GM19351 (cell line): ENCODE results near the gene USH2A.

Experiments used
- ATAC-seq: cut with Tn5 transposase; IDR thresholded peaks from one replicate; pipeline ENCODE4 v1.9.1; 2021; ENCODE audit warnings: mild to moderate bottlenecking, moderate library complexity; ENCODE audit not compliant: unreplicated experiment

Gene USH2A

DNA sequence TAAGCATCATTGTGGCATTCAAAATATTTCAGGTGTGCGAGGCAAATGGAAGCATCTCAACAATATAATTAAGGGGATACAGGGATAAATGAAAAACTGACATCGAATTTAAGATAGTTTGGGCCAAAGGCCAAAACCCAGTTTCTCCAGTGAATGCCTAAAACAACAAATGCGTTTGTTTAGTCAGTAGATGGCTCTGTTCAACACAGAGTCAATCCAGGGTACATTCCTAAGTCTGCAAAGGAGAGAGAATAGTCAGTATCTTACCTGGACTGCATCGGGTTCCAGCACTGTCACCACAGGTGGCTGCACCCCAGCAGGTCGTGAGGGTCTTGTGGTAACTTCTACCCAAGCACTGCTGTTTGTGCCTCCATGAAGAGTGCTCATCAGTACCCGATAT is 535.1 kb downstream of the USH2A start:
- ATAC-seq: no peak

DNA sequence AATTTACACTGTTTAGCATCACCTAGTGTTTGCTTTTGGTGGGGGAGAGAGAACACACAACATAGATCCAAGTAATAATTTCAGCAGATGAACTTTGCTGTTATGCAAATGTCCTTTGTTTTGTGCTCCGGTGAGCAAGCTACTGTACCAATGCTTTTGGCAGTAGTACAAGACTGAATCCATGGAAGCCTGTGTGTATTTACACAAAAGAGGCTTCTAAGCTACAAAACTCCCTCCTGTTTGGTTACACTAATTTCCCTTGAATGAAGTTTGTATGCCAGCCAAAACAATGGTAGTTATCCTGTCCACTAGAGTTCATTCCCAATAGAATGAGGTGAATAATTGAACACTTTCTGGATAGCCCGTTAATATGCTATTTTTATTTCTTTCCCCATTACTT is 535.6 kb downstream of the USH2A start:
- ATAC-seq: no peak

DNA sequence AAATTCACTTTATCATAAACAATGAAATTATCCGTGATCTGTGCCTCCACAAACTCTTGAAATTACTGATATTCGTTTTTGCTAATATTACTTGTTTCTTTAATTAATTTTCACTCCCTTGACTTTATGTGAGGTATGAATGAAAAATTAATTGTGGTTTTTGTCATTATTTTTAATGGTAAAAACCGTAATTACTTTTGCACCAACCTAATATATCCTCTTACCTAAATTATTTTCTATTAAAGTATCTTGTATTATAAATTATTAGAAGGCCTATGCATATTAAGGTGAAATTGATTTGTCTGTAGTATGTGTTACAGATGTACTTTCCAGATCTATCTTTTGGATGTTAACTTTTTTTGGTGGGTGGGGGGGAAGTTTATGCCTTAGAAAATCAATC is 540.2 kb downstream of the USH2A start:
- ATAC-seq: no peak

DNA sequence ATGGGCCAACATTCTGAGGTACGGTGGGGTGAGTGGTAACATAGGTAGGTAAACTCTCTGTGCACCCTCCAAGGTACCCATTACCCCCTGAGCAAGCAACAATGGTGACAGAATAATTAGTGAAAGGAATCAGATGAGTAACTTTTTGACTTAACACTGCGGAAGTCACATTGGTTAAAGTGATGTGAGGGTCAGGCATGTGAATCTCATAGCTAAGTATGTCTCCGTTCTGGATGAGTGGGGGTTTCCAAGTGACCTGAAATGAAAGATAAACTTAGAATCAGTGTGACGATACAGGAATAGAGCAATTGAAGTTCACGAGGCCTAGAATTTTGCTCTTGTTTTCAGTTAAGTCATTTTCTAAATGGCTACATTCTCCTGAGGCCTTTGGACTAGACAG is 544.4 kb downstream of the USH2A start:
- ATAC-seq: no peak

DNA sequence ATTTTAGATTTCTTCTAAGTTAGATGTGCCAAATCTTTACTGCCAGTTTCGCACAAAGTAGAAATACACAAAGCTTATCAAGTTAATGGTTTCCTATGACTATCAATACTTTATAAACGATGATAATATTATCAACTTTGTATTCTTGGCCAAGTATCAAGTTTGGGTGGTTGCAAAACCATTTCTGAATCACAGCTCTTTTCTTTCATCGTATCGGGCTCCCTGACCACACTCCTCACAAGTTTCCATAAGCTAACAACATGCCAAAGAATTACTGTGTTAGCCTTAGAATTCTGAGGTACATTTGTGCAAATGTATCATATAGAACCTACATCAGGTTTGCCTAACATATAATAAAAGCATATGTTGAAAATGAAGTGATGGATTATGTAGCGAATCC is 545.1 kb downstream of the USH2A start:
- no peak for ATAC-seq

DNA sequence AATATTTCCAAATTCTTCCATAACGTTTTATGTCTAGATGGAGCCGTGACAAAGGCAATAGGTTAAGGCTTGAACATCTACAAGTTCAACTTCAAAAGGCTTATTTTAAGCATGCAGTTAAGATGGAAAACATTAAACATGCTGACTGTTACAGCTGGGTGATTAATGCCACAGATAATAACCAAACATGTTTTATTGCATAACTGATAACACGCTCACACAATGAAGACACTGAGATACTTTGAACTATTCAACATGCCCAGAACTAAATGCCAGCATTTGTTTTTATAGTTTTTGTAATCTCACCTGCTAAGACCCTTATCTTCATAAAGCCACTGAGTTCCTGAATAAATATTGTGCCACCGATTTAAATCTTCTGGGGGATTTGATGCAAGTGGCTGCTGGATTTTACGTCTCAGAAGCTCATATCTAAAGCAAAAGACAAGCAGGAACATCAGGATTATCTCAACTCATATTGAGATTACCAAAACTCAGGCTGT is 545.7 kb downstream of the USH2A start:
- ATAC-seq: no peak

DNA sequence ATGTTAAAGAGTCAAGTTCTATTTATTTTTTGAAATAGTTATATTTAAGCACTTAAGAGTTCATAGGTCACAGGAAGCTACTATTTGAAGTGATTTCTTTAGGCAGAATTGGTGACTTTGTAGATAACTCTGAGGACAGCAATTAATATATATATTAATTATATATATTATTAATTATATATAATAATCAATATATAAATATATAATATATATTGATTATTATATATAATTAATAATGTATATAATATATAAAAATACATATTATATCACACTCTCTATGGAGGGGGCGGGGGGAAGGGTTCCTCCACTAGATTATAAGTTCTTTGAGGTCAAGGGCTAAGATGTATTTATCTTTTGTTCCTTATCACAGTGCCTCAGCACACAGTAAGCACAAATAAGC is 547.5 kb downstream of the USH2A start:
- no peak for ATAC-seq

DNA sequence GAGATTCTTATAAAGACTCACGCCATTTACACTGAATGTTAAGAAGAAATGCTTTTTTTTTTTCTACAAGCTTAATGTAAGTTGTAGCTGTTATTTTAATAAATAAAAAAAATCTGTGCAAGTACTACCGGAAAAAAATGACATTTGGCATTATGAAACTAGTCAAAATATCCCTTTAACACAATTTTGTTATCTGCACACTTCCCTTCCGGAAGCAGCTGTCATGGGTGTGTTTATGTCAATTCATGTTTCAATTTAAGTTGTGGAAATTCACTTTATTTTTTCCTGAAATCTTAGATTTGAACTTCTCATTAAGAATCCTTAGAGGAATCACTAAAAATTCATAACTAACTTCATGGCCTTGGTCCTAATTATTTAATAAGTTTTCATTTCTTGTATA is 548.0 kb downstream of the USH2A start:
- no peak for ATAC-seq

DNA sequence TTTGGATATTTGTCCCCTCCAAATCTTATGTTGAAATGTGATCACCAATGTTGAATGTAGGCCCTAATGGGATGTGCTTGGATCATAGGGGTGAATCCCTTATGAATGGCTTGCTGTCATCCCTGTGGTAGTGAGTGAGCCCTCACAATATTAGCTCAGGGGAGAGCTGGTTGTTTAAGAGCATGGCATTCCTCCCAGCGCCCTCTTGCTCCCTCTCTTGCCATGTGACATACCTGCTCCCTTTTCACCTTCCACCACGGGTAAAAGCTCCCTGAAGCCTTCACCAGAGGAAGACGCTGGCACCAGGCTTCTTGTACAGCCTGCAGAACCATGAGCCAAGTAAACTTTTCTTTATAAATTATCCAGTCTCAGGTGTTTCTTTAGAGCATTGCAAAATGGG is 550.6 kb downstream of the USH2A start:
- no peak for ATAC-seq

DNA sequence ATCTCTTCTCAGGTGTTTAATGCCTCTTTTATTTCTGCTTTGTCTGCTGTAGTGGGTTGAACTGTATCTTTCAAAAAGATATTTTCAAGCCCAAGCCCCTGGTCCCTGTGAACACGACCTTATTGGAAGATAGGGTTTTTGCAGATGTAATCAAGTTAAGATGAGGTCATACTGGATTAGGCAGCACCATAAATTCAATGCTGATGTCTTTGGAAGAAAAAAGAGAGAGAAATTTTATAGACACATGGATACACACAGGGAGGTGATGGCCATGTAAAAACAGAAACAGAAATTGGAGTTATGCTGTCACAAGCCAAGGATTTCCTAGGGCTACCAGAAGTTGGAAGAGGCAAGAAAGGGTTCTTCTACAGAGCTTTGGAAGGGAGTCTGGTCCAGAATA is 554.7 kb downstream of the USH2A start:
- ATAC-seq: no peak

DNA sequence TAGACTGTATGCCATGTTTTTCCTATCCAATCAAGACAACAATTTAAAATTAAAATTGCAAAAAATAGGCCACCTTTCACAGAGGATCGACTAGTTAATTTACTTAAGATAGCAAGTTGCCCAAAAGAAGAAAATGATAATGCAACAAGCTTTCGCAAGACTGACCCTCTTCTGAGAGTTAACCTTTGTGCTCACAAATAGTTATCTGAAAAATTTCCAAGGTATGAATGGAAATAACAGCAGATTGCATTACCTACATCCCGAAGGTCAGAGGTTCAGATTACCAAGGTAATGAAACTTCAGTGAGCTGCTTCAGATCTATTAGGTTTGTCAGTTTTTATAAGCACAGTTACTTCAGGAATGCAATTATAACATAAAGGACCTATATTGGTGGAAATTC is 558.2 kb downstream of the USH2A start:
- ATAC-seq: no peak

DNA sequence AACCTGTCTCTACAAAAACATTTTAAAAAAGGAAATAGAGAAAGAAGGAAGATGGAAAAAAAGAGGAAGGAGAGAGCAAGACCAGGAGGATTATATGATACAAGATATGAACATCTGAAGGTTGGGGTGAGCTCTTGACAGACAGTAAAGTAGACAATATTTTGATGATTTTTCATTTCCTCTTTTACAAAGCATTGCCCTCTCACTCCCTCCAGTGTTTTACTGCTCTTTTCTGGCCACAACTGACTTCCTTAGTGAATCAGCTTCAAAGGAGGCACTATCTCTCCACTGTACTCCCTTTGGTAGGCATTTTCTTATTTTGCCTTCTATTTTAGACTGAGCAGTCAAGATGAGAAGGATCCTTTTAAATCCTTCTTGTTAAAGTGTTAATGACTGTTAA is 559.5 kb downstream of the USH2A start:
- ATAC-seq: peak; percentile 85

DNA sequence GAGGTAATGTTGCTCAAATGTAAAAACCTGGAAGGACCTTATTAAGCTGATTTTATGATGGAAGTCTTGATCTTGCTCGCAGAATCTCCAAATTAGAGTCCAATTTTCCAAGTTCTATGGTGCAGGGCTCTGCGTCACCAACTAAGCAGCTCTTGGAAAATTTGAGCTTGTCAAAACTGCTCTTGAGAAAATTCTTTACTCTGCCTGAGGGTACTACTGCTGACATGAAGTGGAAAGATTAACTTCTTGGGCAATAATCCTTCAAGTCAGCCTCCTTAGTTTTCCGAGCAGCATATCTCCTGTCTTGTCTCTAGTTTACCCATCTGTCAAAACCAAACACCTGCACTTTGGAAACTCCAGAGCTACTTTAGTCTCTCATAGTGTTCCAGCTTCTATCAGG is 562.4 kb downstream of the USH2A start:
- no peak for ATAC-seq

DNA sequence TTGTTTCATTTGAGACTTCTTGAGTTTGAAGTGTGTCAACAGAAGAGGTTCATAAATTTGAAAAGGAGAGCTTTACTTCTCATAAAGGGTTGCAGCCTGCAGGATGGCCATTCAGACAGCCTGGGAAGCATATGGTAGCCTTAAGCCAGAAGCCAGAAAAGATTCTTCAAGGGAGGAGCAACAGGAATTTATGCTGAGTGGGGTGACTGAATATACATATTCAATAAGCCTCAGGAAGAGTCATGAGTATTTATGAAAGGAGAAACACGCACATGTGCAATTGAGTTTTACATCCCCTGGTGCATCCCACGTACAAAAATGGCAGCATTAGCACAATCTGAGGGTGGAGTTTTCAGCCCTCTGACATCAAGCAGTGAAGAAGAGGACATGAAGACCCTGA is 565.9 kb downstream of the USH2A start:
- ATAC-seq: no peak

DNA sequence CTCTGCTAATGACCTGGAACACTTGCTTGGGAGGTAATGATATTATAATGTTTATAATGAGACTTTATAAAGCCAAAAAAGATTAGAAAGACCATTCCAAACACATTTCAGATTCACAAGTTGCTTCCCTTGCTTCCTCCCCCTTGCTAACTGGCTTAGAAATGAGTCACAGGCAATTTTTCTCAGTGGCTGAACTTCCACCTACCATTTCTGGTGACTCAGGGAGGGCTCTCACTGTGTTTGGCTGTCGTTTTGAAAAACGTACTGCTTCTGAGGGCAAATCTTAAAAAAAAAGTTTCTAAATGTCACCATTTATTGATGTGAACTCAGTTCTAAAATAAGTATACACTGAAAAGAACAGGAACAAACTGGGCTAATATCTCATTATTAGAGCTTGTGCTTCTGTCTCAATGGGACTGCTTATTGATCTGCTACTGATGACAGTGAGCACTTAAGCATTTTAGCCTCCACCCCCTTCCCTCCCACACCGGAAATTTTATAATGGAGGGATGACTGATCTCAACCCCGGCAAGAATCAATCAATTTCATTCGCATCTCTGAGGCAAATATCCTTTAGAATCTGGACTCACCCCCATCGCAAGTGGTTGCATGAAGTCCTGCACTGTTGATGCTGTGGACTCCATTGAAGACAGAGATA is 577.9 kb downstream of the USH2A start:
- ATAC-seq: no peak

DNA sequence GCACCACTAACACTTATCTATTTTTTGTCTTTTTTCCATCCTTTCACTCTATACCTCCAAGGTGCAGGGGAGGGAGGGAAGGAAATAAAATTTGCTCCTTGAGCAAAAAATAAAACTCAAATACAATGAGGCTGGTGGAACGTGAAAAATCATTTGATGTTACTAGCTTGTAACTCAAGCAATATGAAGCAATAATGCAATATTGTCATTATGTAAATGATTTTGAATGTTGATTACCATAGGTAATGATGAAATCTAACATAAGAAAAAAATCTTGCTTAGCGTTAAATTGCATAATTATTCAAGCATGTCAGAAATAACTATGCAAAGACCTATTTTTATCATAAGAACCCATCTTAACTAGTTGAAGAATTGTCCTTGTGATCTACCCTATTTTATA is 578.5 kb downstream of the USH2A start:
- no peak for ATAC-seq

DNA sequence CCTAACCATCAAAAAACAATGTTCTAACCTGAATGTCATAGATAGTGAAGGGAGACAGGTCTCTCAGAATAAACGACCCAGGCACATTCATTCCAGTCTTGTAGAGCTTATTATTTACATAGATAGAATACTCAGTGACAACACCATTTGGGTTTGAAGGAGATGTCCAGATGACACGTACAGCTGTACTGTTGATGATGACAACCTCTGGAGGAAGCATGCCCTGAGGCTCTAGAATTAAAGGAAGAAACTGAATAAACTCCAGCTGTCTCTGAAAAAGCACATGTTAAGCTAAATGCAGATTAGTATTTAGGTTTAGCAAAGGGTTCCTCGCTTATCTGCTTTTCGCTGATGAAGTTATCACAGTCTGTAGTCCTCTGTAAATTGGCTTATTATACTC is 579.0 kb downstream of the USH2A start:
- no peak for ATAC-seq

DNA sequence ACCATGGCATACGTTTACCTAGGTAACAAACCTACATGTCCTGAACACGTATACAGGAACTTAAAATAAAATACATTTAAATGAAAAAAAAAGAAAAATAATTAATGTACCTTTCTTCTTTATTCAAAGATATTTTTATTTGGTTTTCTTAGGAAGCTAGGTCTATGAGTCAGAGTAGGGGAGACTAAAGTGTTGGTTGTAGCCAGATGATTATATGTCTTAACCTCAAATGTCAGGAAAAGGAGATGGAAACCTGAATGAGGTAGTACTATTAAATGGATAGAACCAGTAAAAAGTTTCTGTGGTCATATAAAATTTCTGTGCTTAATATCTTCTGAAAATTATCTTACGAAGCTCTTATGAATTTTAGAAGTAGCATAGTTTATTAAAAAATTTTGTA is 580.3 kb downstream of the USH2A start:
- ATAC-seq: no peak

DNA sequence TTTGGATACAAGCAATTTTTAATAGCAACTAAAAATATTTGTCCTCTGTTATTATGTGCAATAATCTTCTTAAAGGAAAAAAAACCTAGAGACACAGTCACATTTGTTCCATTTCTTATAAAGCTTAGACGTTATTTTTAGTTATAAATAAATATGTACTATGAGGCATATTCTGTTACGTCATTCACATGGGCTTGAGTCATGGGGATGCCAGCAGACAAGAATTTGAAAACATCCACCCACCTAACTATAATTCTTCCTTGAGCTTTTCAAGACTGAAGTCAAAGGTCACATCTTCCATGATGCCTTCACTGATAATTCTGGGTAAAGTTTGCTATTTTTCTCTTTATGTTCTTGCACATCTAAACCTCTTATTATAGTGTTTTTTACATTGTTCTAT is 587.3 kb downstream of the USH2A start:
- ATAC-seq: no peak

DNA sequence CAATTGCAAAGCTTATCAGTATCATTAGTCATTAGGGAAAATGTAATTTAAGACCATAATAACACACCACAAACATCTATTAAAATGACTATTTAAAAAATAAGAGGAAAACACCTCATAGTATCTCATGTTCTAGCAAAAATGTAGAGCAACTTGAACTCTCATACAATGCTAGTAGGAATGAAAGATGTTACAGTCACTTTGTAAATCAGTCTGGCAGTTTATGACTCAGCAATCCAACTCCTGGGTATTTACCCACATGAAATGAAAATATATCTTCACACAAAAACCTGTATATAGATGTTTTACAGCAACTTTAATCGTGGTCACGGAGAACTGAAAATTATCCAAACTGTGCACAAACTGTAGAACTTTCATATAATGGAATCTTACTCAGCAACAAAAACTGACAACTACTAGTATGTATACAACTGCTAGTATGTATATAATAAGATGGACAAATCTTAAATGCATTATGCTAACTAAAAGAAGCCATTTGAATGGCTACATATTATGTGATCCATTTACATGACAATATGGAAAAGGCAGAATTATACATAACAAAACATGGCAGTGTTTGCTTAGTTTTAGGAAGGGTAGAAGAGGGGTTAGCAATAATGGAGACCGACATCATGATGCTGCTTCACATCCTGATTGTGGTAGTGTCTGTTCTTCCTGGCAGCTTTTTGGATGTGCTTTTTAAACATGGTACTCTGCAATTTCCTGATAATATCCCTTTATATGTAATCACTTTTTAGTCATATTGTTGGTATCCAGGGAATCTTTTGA is 589.1 kb downstream of the USH2A start:
- ATAC-seq: no peak

DNA sequence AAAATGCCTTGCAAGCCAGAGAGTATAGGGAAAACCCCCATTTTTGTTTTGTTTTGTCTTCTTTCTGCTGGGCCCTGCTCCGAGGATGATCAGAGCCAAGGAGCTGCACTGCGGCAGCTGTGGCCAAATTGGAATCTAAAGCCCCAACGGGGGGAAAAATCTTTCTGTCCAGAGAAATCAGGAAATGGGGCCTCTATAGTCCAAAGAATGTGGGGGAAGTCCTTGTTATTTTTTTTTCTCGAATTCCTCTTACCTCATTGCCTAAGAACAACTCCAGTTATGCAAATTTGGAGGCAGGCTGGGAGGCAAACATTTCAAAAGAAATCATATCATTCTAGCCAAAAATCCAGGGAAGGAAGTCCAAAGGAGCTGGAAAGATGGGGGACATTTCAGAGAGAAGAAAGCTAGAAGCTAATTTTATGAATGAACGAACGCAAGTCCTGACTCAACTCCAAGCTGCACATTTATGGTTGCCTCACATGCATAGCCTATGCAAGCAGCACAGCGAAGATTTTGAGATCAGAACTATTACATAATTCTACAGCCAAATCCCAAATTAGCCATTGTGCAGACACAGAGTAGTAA is 592.9 kb downstream of the USH2A start:
- no peak for ATAC-seq

DNA sequence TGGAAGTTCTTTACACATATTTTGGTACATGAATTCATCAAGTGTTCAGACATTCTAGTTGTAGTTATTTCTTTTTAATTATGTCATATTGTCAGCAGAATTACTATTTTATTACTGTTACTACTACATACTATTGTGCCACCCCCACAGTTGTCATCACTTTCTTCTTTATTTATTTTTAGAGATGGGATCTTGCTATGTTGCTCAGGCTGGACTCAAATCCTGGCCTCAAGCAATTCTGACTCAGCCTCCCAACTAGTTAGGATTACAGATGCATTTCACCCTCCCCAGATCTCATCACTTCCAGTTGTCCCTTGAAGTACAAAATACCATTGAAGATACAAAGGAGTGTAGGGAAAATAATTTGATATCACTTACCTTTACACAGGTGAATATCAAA is 598.2 kb downstream of the USH2A start:
- ATAC-seq: no peak
